Measurements from ENCODE around the gene GNE. TPM values are rescaled to one million over a fixed set of nuclear protein-coding genes. Genes with fewer than 3 reads are reported as not detected.

Gene GNE
- polyA plus RNA-seq, 1 donor (not counting 4 experiments of a cell fraction or from before 2014, with no cell fraction given): 10.1 TPM

DNA sequence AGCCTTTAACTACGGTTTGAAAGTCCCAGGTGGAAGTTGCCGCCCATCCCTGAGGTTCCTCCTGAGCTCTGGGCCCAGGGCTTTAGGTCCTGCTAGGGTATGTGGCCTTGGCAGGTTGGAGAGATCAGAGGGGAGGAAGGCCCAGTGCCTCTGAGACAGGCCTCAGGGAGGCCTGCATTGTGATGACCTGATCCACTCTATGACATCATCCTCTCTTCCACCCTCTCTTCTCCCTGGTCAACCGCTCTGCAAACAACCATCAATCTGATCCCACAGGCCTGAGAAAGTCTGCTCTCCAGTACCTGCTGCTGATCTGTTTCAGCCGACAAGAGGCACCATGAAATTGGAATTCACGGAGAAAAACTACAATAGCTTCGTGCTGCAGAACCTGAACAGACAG lies 89.1 kb downstream of the GNE start, which contains the start of gene CCIN:
CCIN (plus strand) TSS at position 223 of the 400 bp plus-strand sequence; CDS start at position 338, 115 bp downstream.
- dilution Hi-C loops (cut with MboI; ENCODE audit: extremely low pct_ligation_motif_present, low sequenced_read_pairs): no loop called here
- no peak within 1 kb of the TSS for H3K27ac ChIP-seq (ENCODE audit: control insufficient read depth, insufficient read depth, low read length)
- H2AFZ ChIP-seq (ENCODE audit: control insufficient read depth, low read length): no peak within 1 kb of the TSS
- peaks cover 8% of the 10 kb centered on the region for H3K27me3 ChIP-seq (ENCODE audit: control insufficient read depth, extremely low read depth, insufficient read depth, low read length)
- no peak for DNase-seq (ENCODE audit: low read depth, low spot score)
- no peaks in the 10 kb centered on the region for H3K79me2 ChIP-seq (ENCODE audit: control insufficient read depth, insufficient read depth, low read length)
- H3K4me2 ChIP-seq (ENCODE audit: control insufficient read depth, extremely low read depth, insufficient read depth, low read depth, low read length): no peak within 1 kb of the TSS
- H3K9me1 ChIP-seq (ENCODE audit: control insufficient read depth, extremely low read depth, insufficient read depth, low read length): no peaks in the 10 kb centered on the region
- FAIRE-seq: no peak
- TF ChIP-seq EZH2 (IDR thresholded peaks at IDR 0.05; ENCODE audit: low read length) (no peak), CTCF (optimal IDR thresholded peaks at IDR 0.05 in 1 of 3, IDR thresholded peaks at IDR 0.05 in 1 of 3, conservative IDR thresholded peaks at IDR 0.05 in 1 of 3; ENCODE audit: extremely low read depth in 1 of 3, insufficient read depth in 2 of 3, low read length in 3 of 3) (no peak)
- H4K20me1 ChIP-seq (ENCODE audit: control insufficient read depth, extremely low read depth, insufficient read depth, low read length): no peaks in the 10 kb centered on the region
- H3K36me3 ChIP-seq (ENCODE audit: control insufficient read depth in 2 of 2, extremely low read depth in 1 of 2, insufficient read depth in 2 of 2, low read length in 2 of 2): no peaks in the 10 kb centered on the region
- no peak within 1 kb of the TSS for H3K4me3 ChIP-seq (ENCODE audit: control insufficient read depth in 2 of 3, extremely low read depth in 1 of 3, insufficient read depth in 2 of 3, low read depth in 1 of 3, low read length in 3 of 3)
- H3K4me1 ChIP-seq (ENCODE audit: control insufficient read depth, extremely low read depth, insufficient read depth, low read length): peaks cover 6% of the 10 kb centered on the region
- no peaks in the 10 kb centered on the region for H3K9me3 ChIP-seq (ENCODE audit: control insufficient read depth, low read depth, low read length)
- no peak within 1 kb of the TSS for H3K9ac ChIP-seq (ENCODE audit: control insufficient read depth, extremely low read depth, insufficient read depth, low read length)

GRCh38 chr9:36166168-36166927 lies 91.9 kb downstream of the GNE start:
- dilution Hi-C loops (cut with MboI; ENCODE audit: extremely low pct_ligation_motif_present, low sequenced_read_pairs): no loop called here
- no peak for TF ChIP-seq EZH2 (IDR thresholded peaks at IDR 0.05; ENCODE audit: low read length)
- TF ChIP-seq CTCF (optimal IDR thresholded peaks at IDR 0.05 in 1 of 3, IDR thresholded peaks at IDR 0.05 in 1 of 3, conservative IDR thresholded peaks at IDR 0.05 in 1 of 3; ENCODE audit: extremely low read depth in 1 of 3, insufficient read depth in 2 of 3, low read length in 3 of 3): peak; percentile 61 to 93 (median 85)
- no peak overlapping the region for H3K9ac ChIP-seq (ENCODE audit: control insufficient read depth, extremely low read depth, insufficient read depth, low read length)
- peak overlapping the region; percentile 20 to 61 (median 51) for H3K4me3 ChIP-seq (ENCODE audit: control insufficient read depth in 2 of 3, extremely low read depth in 1 of 3, insufficient read depth in 2 of 3, low read depth in 1 of 3, low read length in 3 of 3)
- FAIRE-seq: no peak
- H3K36me3 ChIP-seq (ENCODE audit: control insufficient read depth in 2 of 2, extremely low read depth in 1 of 2, insufficient read depth in 2 of 2, low read length in 2 of 2): no peaks in the 10 kb centered on the region
- H3K27me3 ChIP-seq (ENCODE audit: control insufficient read depth, extremely low read depth, insufficient read depth, low read length): peaks cover 8% of the 10 kb centered on the region
- no peak overlapping the region for H3K27ac ChIP-seq (ENCODE audit: control insufficient read depth, insufficient read depth, low read length)
- H3K4me1 ChIP-seq (ENCODE audit: control insufficient read depth, extremely low read depth, insufficient read depth, low read length): peaks cover 10% of the 10 kb centered on the region
- H4K20me1 ChIP-seq (ENCODE audit: control insufficient read depth, extremely low read depth, insufficient read depth, low read length): no peaks in the 10 kb centered on the region
- no peaks in the 10 kb centered on the region for H3K79me2 ChIP-seq (ENCODE audit: control insufficient read depth, insufficient read depth, low read length)
- DNase-seq (ENCODE audit: low read depth, low spot score): no peak
- H2AFZ ChIP-seq (ENCODE audit: control insufficient read depth, low read length): peak overlapping the region; percentile 58
- peak overlapping the region; percentile 82 for H3K4me2 ChIP-seq (ENCODE audit: control insufficient read depth, extremely low read depth, insufficient read depth, low read depth, low read length)
- no peaks in the 10 kb centered on the region for H3K9me3 ChIP-seq (ENCODE audit: control insufficient read depth, low read depth, low read length)
- no peaks in the 10 kb centered on the region for H3K9me1 ChIP-seq (ENCODE audit: control insufficient read depth, extremely low read depth, insufficient read depth, low read length)
